ENCODE measurements around the gene CC2D1A.

The CC2D1A gene

GRCh38 chr19:13975870-13976269 lies 69.9 kb downstream of the CC2D1A start:
- Histone ChIP-seq H3K27me3 (ENCODE audit: insufficient read depth, low read depth, severe bottlenecking) (no peaks in the 10 kb centered on the region), H3K36me3 (peaks cover 37% of the 10 kb centered on the region), H3K9me3 (ENCODE audit: severe bottlenecking) (no peaks in the 10 kb centered on the region), H3K4me3 (ENCODE audit: low read depth, low read length) (no peak overlapping the region), H3K27ac (no peak overlapping the region)
- no peak for TF ChIP-seq CTCF (IDR thresholded peaks at IDR 0.05; ENCODE audit: low read depth, low read length)
- no peak for DNase-seq

GRCh38 chr19:13976446-13976845 lies 70.4 kb downstream of the CC2D1A start:
- no peak for DNase-seq
- TF ChIP-seq CTCF (IDR thresholded peaks at IDR 0.05; ENCODE audit: low read depth, low read length), result no peak
- no peak overlapping the region for H3K4me3 ChIP-seq (ENCODE audit: low read depth, low read length)
- no peak overlapping the region for H3K27ac ChIP-seq
- H3K27me3 ChIP-seq (ENCODE audit: insufficient read depth, low read depth, severe bottlenecking), result no peaks in the 10 kb centered on the region
- peaks cover 31% of the 10 kb centered on the region for H3K36me3 ChIP-seq
- H3K9me3 ChIP-seq (ENCODE audit: severe bottlenecking), result no peaks in the 10 kb centered on the region

- Histone ChIP-seq H3K9me3 (ENCODE audit: severe bottlenecking) (no peaks in the 10 kb centered on the region), H3K27ac (no peak overlapping the region), H3K36me3 (peaks cover 35% of the 10 kb centered on the region)
These were observed 71.8 kb downstream of the CC2D1A start for GRCh38 chr19:13977803-13978202.

GRCh38 chr19:13978351-13979243 lies 72.6 kb downstream of the CC2D1A start:
- Histone ChIP-seq H3K36me3 (peaks cover 32% of the 10 kb centered on the region), H3K4me3 (ENCODE audit: low read depth, low read length) (no peak overlapping the region), H3K27ac (no peak overlapping the region), H3K27me3 (ENCODE audit: insufficient read depth, low read depth, severe bottlenecking) (no peaks in the 10 kb centered on the region), H3K9me3 (ENCODE audit: severe bottlenecking) (no peaks in the 10 kb centered on the region)
- DNase-seq, result peak; percentile 41
- TF ChIP-seq CTCF (IDR thresholded peaks at IDR 0.05; ENCODE audit: low read depth, low read length), result no peak

More at GRCh38 chr19:13977803-13978202, 71.8 kb downstream of the CC2D1A start:
- no peak for DNase-seq
- TF ChIP-seq CTCF (IDR thresholded peaks at IDR 0.05; ENCODE audit: low read depth, low read length), result no peak
- Histone ChIP-seq H3K4me3 (ENCODE audit: low read depth, low read length) (no peak overlapping the region), H3K27me3 (ENCODE audit: insufficient read depth, low read depth, severe bottlenecking) (no peaks in the 10 kb centered on the region)

- Histone ChIP-seq H3K27me3 (ENCODE audit: insufficient read depth, low read depth, severe bottlenecking) (no peaks in the 10 kb centered on the region), H3K27ac (no peak overlapping the region), H3K36me3 (peaks cover 32% of the 10 kb centered on the region), H3K9me3 (ENCODE audit: severe bottlenecking) (no peaks in the 10 kb centered on the region), H3K4me3 (ENCODE audit: low read depth, low read length) (no peak overlapping the region)
- no peak for TF ChIP-seq CTCF (IDR thresholded peaks at IDR 0.05; ENCODE audit: low read depth, low read length)
- no peak for DNase-seq
These were observed 73.2 kb downstream of the CC2D1A start for GRCh38 chr19:13979244-13979615.

Measured in WERI-Rb-1 (cell line).